K562 (cell line): ENCODE data around the gene VSTM1. TPM values are rescaled to one million over a fixed set of nuclear protein-coding genes. Genes with fewer than 3 reads are reported as not detected.
A peak's percentile ranks its signal among the peaks of the same experiment; 100 is the strongest.

ENCODE experiments used
- ATAC-seq: fragments of 200-7000 bp; cut with Tn5 transposase; 3 replicates; pipeline ENCODE4 v1.9.1; 2020; ENCODE audit warnings: moderate library complexity
- BruUV-seq: library from RNA; stranded (reverse); fragments of 400-500 nt; replicated peaks from 2 replicates; lab custom pipeline; 2021; lab: Mats Ljungman, UMichigan
- CTCF ChIA-PET: fragments of 300-600 bp; formaldehyde crosslinking; extraction: SDS; loops from one replicate; lab custom pipeline; 2021; ENCODE audit warnings: low intra/inter-chr PET ratio; lab: Yijun Ruan, JAX
- POLR2A ChIA-PET: fragments of 300-600, 350-650 bp; sonication (Branson Sonifier 250); formaldehyde crosslinking; extraction: SDS; loops from one replicate; lab custom pipeline; 2021; ENCODE audit warnings: antibody characterized with exemption, inconsistent platforms; lab: Yijun Ruan, JAX
- DNase-seq, 4 experiments: peaks; one replicate each; pipeline versions ENCODE4 v3.0.0 to v3.0.0-alpha.2; 2011 to 2018; ENCODE audit warnings: low spot score in 3 of 4, mixed read lengths in 3 of 4; ENCODE audit errors: extremely low read depth in 1 of 4
- FAIRE-seq: peaks from 2 replicates; lab custom pipeline; 2011; peaks lifted over from hg19 to GRCh38; lab: Jason Lieb, UNC
- H2AFZ ChIP-seq: 2 replicates; pipeline ENCODE4 v1.6.0; 2011; ENCODE audit warnings: low read depth, low read length, control low read depth, inconsistent platforms
- H3K27ac ChIP-seq: fragments of 200-600 bp; 3 replicates; pipeline ENCODE4 v1.8.0; 2011; ENCODE audit warnings: low read depth, mild to moderate bottlenecking, control low read depth, inconsistent platforms, low read length, moderate library complexity, mixed read lengths; ENCODE audit errors: extremely low read depth
- H3K27me3 ChIP-seq, 2 experiments: fragments of 300-600 bp in 1 of 2; 2 replicates in 1 of 2; 3 replicates in 1 of 2; pipeline versions ENCODE4 v1.6.0 to v1.8.0; 2011; ENCODE audit warnings: inconsistent platforms in 2 of 2, low read length in 2 of 2, mild to moderate bottlenecking in 1 of 2, mixed read lengths in 1 of 2, moderate library complexity in 1 of 2; ENCODE audit not compliant: control insufficient read depth in 2 of 2, insufficient read depth in 2 of 2
- H3K36me3 ChIP-seq: fragments of 300-600 bp; 3 replicates; pipeline ENCODE4 v1.8.0; 2011; ENCODE audit warnings: mild to moderate bottlenecking, low read length, inconsistent platforms; ENCODE audit not compliant: control insufficient read depth, insufficient read depth
- H3K4me1 ChIP-seq, 2 experiments: fragments of 200-600 bp in 1 of 2; replicated peaks in 1 of 2; 2 replicates in 1 of 2; 3 replicates in 1 of 2; pipeline versions ENCODE4 v1.5.1 to v1.8.0; 2011; ENCODE audit warnings: inconsistent platforms in 2 of 2, low read length in 2 of 2, mild to moderate bottlenecking in 1 of 2, mixed read lengths in 1 of 2, moderate library complexity in 1 of 2; ENCODE audit not compliant: control insufficient read depth in 2 of 2, insufficient read depth in 2 of 2
- H3K4me2 ChIP-seq: 2 replicates; pipeline ENCODE4 v1.6.1; 2011; ENCODE audit warnings: low read length, control low read depth, inconsistent platforms, mixed read lengths; ENCODE audit not compliant: insufficient read depth
- H3K4me3 ChIP-seq: fragments of 200-600 bp; sonication (generic), shearing (Covaris generic); 2 replicates; pipeline ENCODE4 v1.5.1; 2016; ENCODE audit warnings: control low read depth, inconsistent platforms
- H3K79me2 ChIP-seq: fragments of 200-600 bp; 3 replicates; pipeline ENCODE4 v1.8.0; 2011; ENCODE audit warnings: low read length, inconsistent platforms; ENCODE audit not compliant: control insufficient read depth, insufficient read depth
- H3K9ac ChIP-seq, 2 experiments: 2 replicates each; pipeline versions ENCODE4 v1.6.0 to v1.6.1; 2011; ENCODE audit warnings: low read depth in 2 of 2, low read length in 2 of 2, control low read depth in 1 of 2, inconsistent platforms in 1 of 2, mild to moderate bottlenecking in 1 of 2, mixed read lengths in 1 of 2; ENCODE audit not compliant: insufficient read depth in 1 of 2
- H3K9me1 ChIP-seq: one replicate; pipeline ENCODE4 v1.6.0; 2011; ENCODE audit warnings: inconsistent platforms, mild to moderate bottlenecking, low read length, moderate library complexity; ENCODE audit not compliant: control insufficient read depth, insufficient read depth
- H3K9me3 ChIP-seq: replicated peaks from 2 replicates; pipeline ENCODE4 v1.5.1; 2011; ENCODE audit warnings: low read depth, low read length, inconsistent platforms; ENCODE audit not compliant: control insufficient read depth, insufficient read depth
- H4K20me1 ChIP-seq: replicated peaks from 2 replicates; pipeline ENCODE4 v1.6.1; 2011; ENCODE audit warnings: low read length, inconsistent platforms, mixed read lengths; ENCODE audit not compliant: control insufficient read depth, insufficient read depth
- ADNP ChIP-seq: fragments of 200-800 bp; sonication (Bioruptor generic); IDR thresholded peaks from 2 replicates; pipeline ENCODE4 v1.6.1; 2016; ENCODE audit warnings: missing genetic modification characterization, missing compliant biosample characterization
- ATF4 ChIP-seq: fragments of 450-650 bp; formaldehyde crosslinking; IDR thresholded peaks from 2 replicates; pipeline ENCODE4 v1.4.0; 2022; ENCODE audit warnings: mild to moderate bottlenecking, moderate library complexity
- CHD2 ChIP-seq: IDR thresholded peaks from 2 replicates; pipeline ENCODE4 v1.6.1; 2011; ENCODE audit warnings: low read depth, low read length
- ELF1 ChIP-seq: fragments of 200-800 bp; sonication (Bioruptor generic); IDR thresholded peaks from 2 replicates; pipeline ENCODE4 v1.6.1; 2016; ENCODE audit warnings: missing genetic modification characterization, missing compliant biosample characterization
- GTF2F1 ChIP-seq: IDR thresholded peaks from 2 replicates; pipeline ENCODE4 v1.6.1; 2011; ENCODE audit warnings: low read depth, low read length, improper control_type of control experiment
- HMG20A ChIP-seq: fragments of 450-650 bp; formaldehyde crosslinking; conservative IDR thresholded peaks from 2 replicates; pipeline ENCODE4 v1.4.0; 2020; ENCODE audit warnings: mild to moderate bottlenecking, mixed read lengths
- HMGN3 ChIP-seq: IDR thresholded peaks from 2 replicates; pipeline ENCODE4 v1.6.1; 2011; ENCODE audit warnings: borderline replicate concordance, low read depth, mild to moderate bottlenecking, mixed read lengths, low read length; ENCODE audit not compliant: insufficient read length; ENCODE audit errors: extremely low read depth
- HOXB6 ChIP-seq: fragments of 250-450 bp; sonication (Bioruptor Pico); IDR thresholded peaks from 2 replicates; pipeline ENCODE4 v1.5.1; 2022; ENCODE audit warnings: mild to moderate bottlenecking, borderline replicate concordance
- ILK ChIP-seq: fragments of 450-650 bp; IDR thresholded peaks from 2 replicates; pipeline ENCODE4 v1.6.1; 2016; ENCODE audit warnings: missing genetic modification characterization, low read depth, mild to moderate bottlenecking, missing compliant biosample characterization, moderate library complexity, borderline replicate concordance
- IRF2 ChIP-seq: sonication (generic); formaldehyde crosslinking; IDR thresholded peaks from 2 replicates; pipeline ENCODE4 v1.8.1; 2022; ENCODE audit warnings: mild to moderate bottlenecking, missing genetic modification reagents
- RFX1 ChIP-seq: fragments of 450-650 bp; IDR thresholded peaks from 2 replicates; pipeline ENCODE4 v1.6.1; 2016; ENCODE audit warnings: mild to moderate bottlenecking, moderate library complexity
- STAT5A ChIP-seq: IDR thresholded peaks from 2 replicates; pipeline ENCODE4 v1.6.1; 2012; ENCODE audit warnings: low read length, inconsistent platforms, borderline replicate concordance
- TAF15 ChIP-seq: fragments of 200-400 bp; formaldehyde crosslinking; IDR thresholded peaks from 2 replicates; pipeline ENCODE4 v1.6.1; 2017; ENCODE audit warnings: mild to moderate bottlenecking, low read depth, low read length, moderate library complexity
- TCFL5 ChIP-seq: fragments of 250-450 bp; sonication (Bioruptor Pico); conservative IDR thresholded peaks from 2 replicates; pipeline ENCODE4 v1.6.1; 2021; ENCODE audit warnings: mild to moderate bottlenecking, moderate library complexity, matching md5 sums
- TEAD2 ChIP-seq: fragments of 450-650 bp; IDR thresholded peaks from 2 replicates; pipeline ENCODE4 v1.6.1; 2016; ENCODE audit warnings: missing genetic modification characterization, control low read depth, missing compliant biosample characterization
- ZBTB43 ChIP-seq: sonication (generic); formaldehyde crosslinking; IDR thresholded peaks from 2 replicates; pipeline ENCODE4 v1.8.0; 2023; ENCODE audit warnings: mild to moderate bottlenecking, missing genetic modification reagents
- WGBS: fragments of 100-300 bp; shearing (Covaris generic); methylation state at CpG from one replicate; pipeline ENCODE4 v1.1.6; 2016; ENCODE audit warnings: low coverage, mixed read lengths; ENCODE audit not compliant: insufficient coverage; ENCODE audit errors: missing lambda C conversion rate; 5-methylcytosine and 5-hydroxymethylcytosine counted together
- in situ Hi-C: fragments of 300-500 bp; cut with MboI; formaldehyde crosslinking; loops from 4 replicates; pipeline ENCODE4 v1.15.0; 2018; ENCODE audit warnings: inconsistent platforms, mixed read lengths
- intact Hi-C: fragments of 100-400 bp; cut with micrococcal nuclease; formaldehyde crosslinking; loops from 2 replicates; pipeline ENCODE4 v1.14.2; 2022
- polyA plus RNA-seq, 8 experiments: library from polyadenylated mRNA; depleted of rRNA in 4 of 8; stranded (reverse) in 5 of 8; unstranded in 3 of 8; fragments of >200 nt; fragmentation: Nextera tagmentation in 2 of 8; fragmentation: Illumina TruSeq in 1 of 8; extraction: Ambion mirVana in 2 of 8; extraction: Trizol in 1 of 8; gene quantifications; 2 replicates each; pipeline versions ENCODE4 v1.2.1 to v1.2.3, GENCODE V29; 2011 to 2014; ENCODE audit warnings: inconsistent platforms in 1 of 8, missing spikeins in 1 of 8
- total RNA-seq, 7 experiments: library from RNA; depleted of rRNA in 6 of 7; stranded (reverse); fragments of >200 nt in 6 of 7; fragmentation: Illumina TruSeq in 2 of 7; extraction: Trizol in 2 of 7; gene quantifications; 2 replicates each; pipeline versions ENCODE4 v1.2.1 to v1.2.3, GENCODE V29; 2011 to 2021; ENCODE audit warnings: low replicate concordance in 1 of 7
- TF ChIP-seq, protein P1 (sequence below): fragments of 250-450 bp; sonication (Bioruptor Pico); IDR thresholded peaks from 2 replicates; pipeline ENCODE4 v1.5.1; 2021; ENCODE audit warnings: mild to moderate bottlenecking
- TF ChIP-seq, protein P2 (sequence below): fragments of 450-650 bp; IDR thresholded peaks from 2 replicates; pipeline ENCODE4 v1.6.1; 2018; ENCODE audit warnings: mild to moderate bottlenecking, low read depth; ENCODE audit not compliant: partially characterized antibody

VSTM1 gene
- total and polyA plus RNA-seq, 9 of the 15 experiments (the other 6 are each of a cell fraction or from before 2014, with no cell fraction given) = not detected

- H3K79me2 ChIP-seq = no peaks in the 10 kb centered on the region
- 0% methylated on average over 5 of the region's 5 CpGs for WGBS
- DNase-seq (peak; percentile 1 to 21 (median 2)), ATAC-seq (peak; percentile 27; the same call in 1 of the 3 replicates), FAIRE-seq (no peak)
- ChIA-PET CTCF (no interaction called here), POLR2A (no interaction called here)
- peaks cover 18 to 59% of the 10 kb centered on the region in 2 experiments; a peak in 3 of 5 replicates for H3K27me3 ChIP-seq
- no peak overlapping the region for H2AFZ ChIP-seq
- H3K9ac ChIP-seq = no peak overlapping the region
- no peaks in the 10 kb centered on the region for H3K4me1 ChIP-seq
- no TSS peak for BruUV-seq
- H3K4me2 ChIP-seq = no peak overlapping the region
- H4K20me1 ChIP-seq = no peaks in the 10 kb centered on the region
- no peaks in the 10 kb centered on the region for H3K36me3 ChIP-seq
- H3K27ac ChIP-seq = no peak overlapping the region
- intact Hi-C loops = no loop called here
- no peak for TF ChIP-seq ADNP (tag)
- TF ChIP-seq IRF2 (CRISPR knock-in tag) = no peak
- peak; percentile 66 for TF ChIP-seq RFX1
- no peak for TF ChIP-seq TCFL5 (CRISPR knock-in tag)
- TF ChIP-seq STAT5A = peak; percentile 52; the same call in 1 of the 2 replicates
- no peak for TF ChIP-seq HMG20A
- TF ChIP-seq, protein P1, sequence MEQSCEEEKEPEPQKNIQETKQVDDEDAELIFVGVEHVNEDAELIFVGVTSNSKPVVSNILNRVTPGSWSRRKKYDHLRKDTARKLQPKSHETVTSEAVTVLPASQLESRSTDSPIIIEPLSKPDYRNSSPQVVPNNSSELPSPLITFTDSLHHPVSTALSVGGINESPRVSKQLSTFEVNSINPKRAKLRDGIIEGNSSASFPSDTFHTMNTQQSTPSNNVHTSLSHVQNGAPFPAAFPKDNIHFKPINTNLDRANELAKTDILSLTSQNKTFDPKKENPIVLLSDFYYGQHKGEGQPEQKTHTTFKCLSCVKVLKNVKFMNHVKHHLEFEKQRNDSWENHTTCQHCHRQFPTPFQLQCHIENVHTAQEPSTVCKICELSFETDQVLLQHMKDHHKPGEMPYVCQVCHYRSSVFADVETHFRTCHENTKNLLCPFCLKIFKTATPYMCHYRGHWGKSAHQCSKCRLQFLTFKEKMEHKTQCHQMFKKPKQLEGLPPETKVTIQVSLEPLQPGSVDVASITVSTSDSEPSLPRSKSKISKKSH (CRISPR knock-in tag) = no peak
- no peak for TF ChIP-seq HMGN3
- TF ChIP-seq, protein P2, sequence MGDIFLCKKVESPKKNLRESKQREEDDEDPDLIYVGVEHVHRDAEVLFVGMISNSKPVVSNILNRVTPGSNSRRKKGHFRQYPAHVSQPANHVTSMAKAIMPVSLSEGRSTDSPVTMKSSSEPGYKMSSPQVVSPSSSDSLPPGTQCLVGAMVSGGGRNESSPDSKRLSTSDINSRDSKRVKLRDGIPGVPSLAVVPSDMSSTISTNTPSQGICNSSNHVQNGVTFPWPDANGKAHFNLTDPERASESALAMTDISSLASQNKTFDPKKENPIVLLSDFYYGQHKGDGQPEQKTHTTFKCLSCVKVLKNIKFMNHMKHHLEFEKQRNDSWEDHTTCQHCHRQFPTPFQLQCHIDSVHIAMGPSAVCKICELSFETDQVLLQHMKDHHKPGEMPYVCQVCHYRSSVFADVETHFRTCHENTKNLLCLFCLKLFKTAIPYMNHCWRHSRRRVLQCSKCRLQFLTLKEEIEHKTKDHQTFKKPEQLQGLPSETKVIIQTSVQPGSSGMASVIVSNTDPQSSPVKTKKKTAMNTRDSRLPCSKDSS = no peak
- TF ChIP-seq GTF2F1 = no peak
- no peak for TF ChIP-seq ILK (tag)
- TF ChIP-seq TAF15 = no peak
- TF ChIP-seq ELF1 (tag) = no peak
- no peak for TF ChIP-seq ATF4 (CRISPR knock-in tag)
- TF ChIP-seq HOXB6 (CRISPR knock-in tag) = no peak
- TF ChIP-seq ZBTB43 = no peak
- TF ChIP-seq CHD2 = no peak
- TF ChIP-seq TEAD2 = no peak
- no peak overlapping the region for H3K4me3 ChIP-seq
- H3K9me3 ChIP-seq = no peaks in the 10 kb centered on the region
- in situ Hi-C loops = no loop called here
- H3K9me1 ChIP-seq = no peaks in the 10 kb centered on the region
These were observed 5.8 kb upstream of the VSTM1 start for GRCh38 chr19:54069470-54069869.
